Stimulated activated CD8-positive, alpha-beta memory T cell treated with anti-CD3 and anti-CD28 coated beads, Interleukin-2, amount 100 ng/mL, for 1 hour (primary cell): Measurements from ENCODE around the gene IMPACT.
A peak's percentile ranks its signal among the peaks of the same experiment; 100 is the strongest.

Experiments
- DNase-seq, 2 donors: peaks; one replicate each; pipeline ENCODE4 v3.0.0-alpha.2; 2020; ENCODE audit warnings: low read depth in 2 of 2

The IMPACT gene, protein sequence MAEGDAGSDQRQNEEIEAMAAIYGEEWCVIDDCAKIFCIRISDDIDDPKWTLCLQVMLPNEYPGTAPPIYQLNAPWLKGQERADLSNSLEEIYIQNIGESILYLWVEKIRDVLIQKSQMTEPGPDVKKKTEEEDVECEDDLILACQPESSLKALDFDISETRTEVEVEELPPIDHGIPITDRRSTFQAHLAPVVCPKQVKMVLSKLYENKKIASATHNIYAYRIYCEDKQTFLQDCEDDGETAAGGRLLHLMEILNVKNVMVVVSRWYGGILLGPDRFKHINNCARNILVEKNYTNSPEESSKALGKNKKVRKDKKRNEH

DNA sequence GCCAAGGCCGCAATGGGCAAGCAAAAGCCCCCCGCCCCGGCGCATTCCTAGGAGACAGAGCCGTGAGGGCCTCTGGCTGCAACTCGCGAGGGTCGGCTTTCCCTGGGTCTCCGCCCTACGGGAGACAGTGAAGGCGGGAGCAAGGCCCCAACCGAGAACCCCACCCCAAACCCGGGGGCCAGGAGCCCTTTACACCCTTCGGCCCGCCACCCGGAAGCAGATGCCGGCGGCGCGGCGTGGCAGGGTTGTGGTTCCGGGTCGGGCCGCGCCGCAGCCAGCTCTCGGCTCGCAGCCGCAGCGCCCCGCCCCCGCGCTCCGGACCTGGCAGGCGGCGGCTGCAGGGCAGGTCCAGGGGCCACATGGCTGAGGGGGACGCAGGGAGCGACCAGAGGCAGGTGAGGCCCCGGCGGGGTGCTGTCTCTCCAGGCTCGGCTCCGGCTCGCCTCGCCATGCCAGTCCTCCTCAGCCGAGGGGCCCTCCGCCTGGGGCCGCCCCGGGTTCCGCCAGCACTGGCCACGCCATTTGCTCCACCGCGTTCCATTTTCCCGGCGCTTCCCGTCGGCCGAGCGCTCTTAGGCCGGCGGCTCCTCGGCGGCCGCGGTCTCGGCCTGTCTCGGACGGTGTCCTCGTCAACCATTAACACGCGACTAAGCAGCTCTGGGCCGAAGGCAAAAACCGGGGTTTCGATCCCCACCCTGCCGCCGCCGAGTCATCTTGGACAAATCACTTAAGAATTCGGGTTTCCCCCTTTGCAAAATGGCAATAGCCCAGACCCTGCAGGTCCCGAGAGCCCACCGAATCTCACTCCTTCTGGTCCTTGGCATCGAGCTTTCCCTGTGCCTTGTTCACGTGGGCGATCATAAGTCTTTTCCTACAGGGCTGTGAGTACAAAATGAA lies at the start of gene IMPACT:
Gene IMPACT, plus strand, starts transcription at position 273 of the 897 bp plus-strand sequence. Its CDS starts 87 bp downstream, at position 360.
- peak; percentile 44 to 71 for DNase-seq

DNA sequence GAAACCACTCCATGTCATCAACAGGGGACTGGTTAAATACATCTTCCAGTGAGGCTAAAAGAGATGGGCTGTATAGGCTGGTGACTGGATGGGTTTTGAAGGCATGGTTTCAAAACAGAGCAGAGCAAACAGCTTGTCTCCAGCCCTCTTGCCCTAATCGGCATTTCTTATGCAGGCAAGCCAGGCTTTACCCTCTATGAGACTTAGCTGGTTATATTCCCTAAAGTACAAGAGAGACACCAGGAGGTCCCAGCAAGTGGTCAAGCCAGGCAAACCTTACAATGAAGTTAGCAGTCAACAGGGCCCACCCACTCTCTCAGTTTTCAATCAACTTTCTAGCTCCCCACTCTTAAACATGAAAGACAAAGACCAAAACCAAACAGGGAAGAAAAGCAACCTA lies 47.9 kb upstream of the IMPACT start:
- DNase-seq, result no peak

DNA sequence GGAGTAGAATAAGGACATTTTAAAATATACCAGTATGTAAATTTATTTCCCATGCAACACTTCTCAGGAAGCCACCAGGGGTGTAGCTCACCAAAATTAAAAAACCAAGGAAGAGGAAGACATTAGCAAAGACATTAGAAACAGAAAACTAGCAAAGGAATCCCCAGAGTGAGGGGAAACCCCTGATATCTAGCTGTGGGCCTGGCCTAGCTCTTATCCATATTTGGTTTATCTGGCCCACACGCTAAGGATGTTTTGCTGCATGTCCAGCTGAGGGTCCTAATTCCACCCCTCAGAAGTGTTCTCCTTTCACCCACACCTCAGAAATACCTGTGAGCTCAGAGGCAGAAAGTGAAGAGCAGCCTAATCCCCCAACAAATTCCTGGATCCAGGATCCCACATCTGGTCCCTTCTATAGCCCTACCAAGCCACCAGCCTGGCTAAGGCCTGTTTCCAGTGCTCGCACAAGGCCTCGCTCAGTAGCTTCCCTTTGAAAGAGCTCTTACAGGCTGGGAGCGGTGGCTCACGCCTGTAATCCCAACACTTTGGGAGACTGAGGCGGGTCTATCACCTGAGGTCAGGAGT lies 46.2 kb upstream of the IMPACT start:
- no peak for DNase-seq

DNA sequence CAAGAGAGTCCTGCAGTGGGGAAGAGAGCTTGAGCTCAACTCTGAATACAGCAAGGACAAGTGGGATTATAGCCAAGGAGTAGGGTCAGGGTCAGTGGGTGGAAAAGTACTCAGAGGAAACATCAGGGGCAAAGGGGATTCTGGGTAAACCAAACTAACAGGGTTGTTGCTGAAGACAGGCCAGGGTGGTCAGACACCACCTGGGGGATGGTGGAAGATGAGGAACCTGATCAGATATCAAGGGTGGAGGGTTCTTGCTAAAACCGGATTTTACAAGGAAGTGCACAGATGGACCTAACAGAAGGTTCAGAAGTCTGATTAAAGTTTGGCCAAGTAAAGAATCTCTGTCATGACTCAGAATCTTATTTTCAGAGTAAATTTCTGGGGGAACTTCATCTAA lies 45.3 kb upstream of the IMPACT start:
- no peak for DNase-seq

DNA sequence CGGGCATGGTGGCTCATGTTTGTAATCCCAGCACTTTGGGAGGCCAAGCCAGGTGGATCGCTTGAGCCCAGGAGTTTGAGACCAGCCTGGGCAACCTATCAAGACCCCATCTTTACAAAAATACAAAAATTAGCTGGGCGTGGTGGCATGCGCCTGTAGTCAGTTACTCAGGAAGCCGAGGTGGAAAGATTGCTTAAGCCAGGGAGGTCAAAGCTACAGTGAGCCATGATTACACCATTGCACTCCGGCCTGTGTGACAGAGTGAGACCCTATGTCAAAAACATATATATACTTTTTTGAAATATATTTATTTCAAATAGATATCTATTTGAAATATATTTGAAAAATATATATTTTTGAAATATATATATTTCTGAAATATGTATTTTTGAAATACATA lies 39.8 kb upstream of the IMPACT start:
- no peak for DNase-seq

DNA sequence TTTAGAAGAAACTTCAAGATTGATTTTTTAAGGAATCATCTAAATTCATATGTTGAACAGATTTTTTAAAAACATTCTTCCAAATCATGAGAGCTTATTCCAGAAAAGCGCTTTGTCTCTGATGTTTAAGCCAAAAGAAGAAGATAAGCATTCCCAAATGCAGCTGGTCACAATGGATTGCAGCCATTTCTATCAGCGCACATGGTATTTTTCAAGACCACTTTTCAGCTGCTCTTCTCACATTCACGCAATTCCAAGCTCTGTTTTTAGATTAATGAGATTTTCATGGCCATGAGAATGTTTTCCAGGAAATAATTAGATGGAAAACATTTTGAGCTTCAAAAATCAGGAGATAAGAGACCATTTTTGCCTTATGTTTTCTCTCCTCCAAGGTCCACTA lies 37.5 kb upstream of the IMPACT start:
- DNase-seq, result no peak

DNA sequence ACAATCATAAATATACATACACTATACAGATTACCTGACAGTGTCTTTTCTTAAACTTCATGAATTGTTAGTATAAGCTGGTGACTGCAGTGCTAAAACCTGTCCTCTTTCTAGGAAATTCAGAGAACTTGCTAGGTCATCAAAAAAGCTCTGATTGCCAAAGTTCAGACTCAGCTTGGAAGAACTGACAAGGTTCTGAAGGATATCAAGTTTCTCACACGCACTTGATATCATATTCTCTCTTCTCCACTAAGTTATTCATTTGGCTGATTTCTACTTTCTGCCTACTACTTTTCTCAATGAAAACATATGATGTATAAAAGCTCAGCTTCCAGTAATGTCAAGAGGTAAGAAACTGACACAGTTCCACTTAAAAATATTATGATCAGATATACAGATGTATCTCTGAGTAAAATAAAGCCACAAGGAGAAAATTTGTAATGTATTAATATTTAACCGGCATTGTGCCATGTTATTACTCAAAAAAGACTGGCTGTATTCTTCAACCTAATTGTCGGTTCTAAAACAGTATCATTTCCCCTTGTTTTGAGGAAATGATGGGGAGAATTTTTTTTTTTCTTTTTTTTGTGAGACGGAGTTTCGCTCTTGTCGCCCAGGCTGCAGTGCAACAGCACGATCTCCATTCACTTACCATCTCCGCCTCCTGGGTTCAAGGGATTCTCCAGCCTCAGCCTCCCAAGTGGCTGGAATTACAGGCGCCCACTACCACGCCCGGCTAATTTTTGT lies 31.2 kb upstream of the IMPACT start:
- DNase-seq, result no peak

DNA sequence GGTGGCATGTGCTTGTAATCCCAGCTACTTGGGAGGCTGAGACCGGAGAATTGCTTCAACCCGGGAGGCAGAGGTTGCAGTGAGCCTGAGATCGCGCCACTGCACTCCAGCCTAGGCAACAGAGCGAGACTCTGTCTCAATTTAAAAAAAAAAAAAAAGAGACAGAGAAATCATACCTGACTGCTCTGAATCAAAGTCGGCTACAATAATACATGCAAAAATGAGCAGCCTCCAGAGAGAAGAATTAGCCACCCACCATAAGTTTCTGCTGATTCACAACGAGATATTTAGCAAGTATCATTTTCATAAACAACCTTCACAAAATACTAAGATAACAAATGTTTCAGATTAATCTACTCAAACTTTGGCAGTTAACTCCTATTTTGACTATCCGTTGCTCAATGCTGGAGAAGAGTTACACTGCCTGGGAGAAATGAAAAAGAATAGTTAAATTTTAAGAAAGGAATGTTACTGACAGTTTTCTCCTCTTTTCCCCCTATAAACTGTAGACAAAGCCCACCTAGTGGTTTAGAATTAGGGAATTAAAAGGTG lies 30.3 kb upstream of the IMPACT start:
- DNase-seq, result no peak

DNA sequence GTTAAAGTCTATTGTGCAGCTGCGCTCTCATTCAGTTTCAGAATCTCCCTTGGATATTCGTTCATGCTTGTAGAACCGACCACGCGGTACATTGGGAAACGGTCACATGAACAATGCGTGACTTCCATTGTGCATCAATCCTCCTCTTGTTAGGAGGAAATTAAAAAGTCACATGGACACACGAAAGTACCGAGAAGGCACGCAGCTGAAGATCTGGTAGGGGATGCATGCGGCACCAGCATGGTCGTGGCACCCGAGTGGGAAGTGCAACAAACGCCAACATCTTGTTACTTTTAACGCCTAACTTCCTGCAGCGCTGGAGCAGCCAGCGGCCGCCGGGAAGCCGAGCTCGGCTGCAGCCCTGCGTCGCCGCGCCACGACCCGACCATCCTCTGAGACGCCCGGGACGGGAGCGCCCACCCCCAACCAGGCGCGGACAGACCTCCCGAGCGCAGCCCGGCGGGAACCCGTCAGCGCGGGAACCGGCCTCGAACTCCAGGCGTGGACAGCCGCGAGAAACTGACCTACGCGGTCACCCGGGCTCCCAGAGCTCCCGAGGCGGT lies 29.3 kb upstream of the IMPACT start:
- no peak for DNase-seq

DNA sequence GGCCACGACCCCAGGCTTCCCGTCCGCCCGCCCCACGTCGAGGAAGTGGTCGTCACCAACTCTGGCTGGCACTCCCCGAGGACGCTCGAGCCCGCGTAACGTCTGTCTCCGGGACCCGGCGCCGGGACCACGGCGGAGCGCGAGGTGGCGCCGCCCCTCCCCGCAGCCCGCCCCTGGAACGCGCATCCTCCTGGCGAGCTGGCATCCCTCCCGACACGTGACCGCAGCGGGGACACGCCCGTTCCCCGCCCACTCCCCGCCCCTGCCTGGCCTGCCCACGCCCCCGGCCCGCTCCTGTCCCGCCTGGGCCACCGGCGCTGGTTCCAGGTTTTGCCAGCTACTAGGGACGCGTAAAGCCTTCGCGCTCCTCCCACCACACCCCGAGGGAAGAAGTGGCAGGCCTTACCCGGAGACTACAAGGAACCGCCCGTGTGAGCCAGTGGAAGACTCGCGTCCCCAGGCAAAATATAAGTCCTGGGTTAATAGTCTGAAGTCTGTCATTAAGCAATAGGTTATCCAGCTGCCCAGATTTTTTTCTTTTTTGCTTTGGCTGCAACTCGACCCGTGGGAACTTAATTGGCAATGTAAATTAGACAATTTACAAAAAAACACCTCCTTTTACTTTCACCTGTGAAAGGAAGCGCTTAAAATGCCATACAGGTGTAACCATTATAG lies 28.6 kb upstream of the IMPACT start, which contains the start of gene OSBPL1A:
Gene OSBPL1A, minus strand, starts transcription at position 131 of the 675 bp plus-strand sequence. CDS start 20,291 bp downstream, outside the sequence.
- peak; percentile 64 to 73 for DNase-seq

DNA sequence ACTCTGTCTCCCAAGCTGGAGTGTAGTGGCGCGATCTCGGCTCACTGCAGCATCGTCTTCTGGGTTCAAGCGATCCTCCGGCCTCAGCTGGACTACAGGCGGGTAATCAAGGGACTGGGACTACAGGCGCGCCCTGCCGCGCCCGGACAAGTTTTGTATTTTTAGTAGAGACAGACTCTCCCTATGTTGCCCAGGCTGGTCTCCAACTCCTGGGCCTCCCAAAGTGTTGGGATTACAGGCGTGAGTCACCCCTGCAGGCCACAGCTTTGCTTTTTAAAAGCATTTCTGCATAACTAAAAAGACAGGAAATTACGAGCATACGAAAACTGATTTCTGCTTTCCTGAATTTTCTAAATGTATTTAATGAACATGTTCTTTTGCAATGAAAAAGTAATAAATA lies 27.9 kb upstream of the IMPACT start:
- no peak for DNase-seq

DNA sequence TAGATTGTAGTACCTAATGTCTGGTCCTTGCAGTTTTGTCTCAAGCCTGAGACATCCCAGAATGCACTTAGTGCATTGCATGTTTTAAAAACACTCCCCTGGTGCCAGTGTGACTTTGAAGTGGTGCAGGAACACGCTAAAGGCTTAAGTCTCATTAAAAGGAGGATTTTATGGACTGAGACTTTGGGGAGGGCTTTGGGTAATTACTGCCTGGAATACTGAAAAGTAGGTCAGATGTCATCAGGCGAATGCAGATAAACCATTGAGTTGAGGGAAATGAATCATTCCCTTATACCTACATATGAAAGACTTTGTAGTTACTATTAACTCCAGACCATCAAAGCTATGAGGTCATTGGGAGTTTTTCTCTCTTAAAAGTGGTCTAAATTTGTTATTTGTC lies 25.9 kb upstream of the IMPACT start:
- DNase-seq, result no peak

DNA sequence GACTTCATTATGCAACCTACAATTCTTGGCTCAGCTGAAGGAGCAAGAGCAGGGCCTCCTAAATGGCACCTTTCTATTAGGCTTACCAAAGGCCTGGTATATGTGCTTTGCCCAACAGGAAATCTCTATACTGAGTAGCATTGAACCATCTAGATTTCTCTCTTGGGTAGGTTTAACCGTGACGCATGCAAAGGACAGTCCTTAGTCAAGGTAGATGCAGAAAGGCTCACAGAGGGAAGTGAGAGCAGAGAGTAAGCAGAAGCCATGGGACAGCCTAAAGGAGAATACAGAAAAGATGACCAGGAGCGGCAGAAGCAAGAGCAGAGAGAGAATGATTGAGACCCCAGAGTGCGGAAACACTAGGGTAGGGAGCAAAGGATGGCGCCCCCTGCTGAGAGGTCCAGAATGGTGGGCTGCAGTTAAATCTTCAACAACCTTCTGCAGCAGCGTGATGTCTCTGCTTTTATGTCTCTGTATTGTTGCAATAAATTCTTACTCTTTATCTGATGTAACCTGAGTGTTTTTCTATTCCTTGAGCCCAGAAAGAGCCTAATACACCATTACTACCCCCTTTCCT lies 24.2 kb upstream of the IMPACT start:
- DNase-seq, result no peak

DNA sequence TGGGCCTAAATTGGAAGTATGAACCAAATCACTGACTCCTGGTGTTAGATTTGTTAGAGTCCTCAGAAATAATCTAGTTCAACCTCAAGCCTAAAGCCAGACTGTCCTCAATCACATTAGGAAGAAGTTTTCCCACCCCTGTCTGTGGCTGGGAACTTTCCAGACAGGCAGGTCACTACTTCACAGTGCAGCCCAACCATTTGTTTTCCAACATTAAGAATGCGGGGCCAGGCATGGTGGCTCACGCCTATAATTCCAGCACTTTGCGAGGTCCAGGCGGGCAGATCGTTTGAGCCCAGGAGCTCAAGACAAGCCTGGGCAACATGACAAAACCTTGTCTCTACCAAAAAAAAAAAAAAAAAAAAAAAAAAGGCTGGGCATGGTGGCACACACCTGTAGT lies 23.4 kb upstream of the IMPACT start:
- DNase-seq, result no peak

DNA sequence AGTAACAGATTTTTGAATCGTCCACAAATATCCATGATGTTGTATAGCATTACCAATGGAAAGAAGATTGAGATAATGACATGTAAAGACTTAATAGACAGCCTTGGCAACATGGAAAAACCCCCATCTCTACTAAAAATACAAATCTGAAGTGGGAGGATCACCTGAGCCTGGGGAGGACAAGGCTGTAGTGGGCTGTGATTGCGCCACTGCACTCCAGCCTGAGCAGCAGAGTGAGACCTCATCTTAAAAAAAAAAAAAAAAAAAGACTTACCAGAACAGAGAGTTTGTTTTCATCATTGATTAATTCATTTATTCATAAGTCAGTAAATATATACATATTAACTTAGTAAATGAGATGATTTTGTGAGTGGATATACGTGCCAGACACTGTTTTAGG lies 21.9 kb upstream of the IMPACT start:
- DNase-seq, result no peak

DNA sequence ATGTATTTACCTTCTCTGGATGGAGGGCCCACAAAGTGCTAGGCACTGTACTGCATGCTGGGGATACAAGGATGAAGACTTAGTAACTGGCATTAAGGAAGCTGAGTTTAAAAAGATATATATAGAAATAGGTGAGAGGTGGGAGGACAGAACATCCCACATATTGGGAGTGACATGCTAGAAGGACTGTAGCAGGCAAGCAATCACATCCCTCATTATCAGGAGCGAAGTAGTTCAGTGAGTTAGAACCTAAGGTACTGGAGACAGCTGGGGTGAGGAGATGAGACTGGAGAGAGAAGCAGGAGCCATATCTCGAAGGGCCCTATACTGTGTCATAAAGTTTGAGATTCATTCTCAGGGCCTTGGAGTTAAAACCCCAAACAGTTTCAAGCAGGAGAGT lies 18.0 kb upstream of the IMPACT start:
- no peak for DNase-seq

DNA sequence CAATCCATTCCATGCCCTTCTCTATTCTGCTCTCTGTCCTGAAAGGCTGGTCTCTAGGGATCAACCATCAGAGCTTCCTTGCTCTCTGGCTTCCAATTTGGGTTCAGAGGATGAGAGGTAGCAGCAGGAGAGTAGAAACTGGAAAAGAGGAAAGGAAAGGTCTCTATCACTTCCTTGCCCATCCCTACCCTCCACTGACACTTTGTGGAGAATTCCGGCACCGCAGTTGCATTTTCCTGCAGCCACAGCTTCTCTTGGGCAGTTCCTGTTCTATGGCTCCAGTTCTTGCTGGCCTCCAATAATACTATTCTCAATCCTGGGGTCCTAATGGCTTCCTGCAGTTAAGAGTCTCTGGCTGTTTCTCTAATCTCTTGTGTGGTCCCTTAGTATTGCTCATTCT lies 13.3 kb upstream of the IMPACT start:
- DNase-seq, result no peak

DNA sequence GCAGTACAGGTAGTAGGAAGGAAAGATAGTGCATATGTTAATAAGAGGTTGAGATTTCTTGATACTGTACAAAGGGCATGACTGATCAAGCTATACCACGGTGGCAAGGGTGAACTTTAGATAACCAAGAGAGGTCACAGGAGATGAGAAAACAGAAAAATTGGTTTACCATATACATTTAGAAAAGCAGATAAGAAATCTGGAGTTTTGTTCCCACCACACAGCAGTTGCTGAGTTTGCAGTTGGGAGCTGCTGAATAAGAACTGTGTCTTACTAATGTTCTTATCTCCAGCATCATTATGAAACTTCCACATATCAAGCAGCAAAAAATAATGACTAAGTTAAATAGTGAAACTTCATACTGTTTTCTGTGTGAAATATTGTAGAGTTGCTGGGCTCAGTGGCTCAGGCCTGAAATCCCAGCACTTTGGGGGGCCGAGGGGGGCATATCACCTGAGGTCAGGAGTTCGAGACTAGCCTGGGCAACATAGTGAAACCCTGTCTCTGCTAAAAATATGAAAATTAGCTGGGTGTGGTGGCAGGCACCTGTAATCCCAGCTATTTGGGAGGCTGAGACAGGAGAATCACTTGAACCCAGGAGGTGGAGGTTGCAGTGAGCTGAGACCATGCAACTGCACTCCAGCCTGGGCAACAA lies 12.0 kb upstream of the IMPACT start:
- no peak for DNase-seq

DNA sequence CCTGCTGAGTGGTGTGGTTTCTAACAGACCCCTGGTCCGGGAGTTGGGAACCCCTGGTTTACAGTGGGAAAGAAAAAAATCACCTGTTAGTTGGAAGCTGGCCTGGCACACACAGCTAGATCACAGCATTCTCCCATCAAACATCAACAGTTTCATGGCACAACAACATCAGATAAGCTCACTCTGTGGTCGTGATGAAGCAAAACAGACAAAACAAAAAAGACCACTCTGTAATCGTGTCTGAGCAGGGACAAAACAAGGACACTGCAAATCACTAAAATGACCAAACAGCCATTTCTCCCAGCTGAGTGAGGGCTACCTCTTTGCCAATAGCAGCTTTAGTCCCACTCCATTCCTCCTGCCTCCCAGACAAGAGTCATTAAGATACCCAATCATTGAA lies 9.0 kb upstream of the IMPACT start:
- no peak for DNase-seq

DNA sequence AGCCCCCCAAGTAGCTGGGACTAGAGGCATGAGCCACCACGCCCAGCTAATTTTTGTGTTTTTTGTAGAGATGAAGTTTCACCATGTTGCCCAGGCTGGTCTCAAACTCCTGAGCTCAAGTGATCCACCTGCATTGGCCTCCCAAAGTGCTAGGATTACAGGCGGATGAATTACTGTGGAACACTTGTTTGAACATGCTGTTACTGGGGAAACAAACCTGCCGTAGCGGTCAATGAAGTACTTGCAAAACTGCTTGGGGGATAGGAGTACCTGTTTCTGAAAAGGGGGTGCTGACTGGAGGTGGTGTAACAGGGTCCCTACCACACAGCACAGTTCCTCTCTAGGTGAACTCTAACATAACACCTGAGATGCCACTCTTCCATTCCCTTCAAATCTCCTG lies 5.9 kb upstream of the IMPACT start:
- no peak for DNase-seq
